Neural progenitor cell (in vitro differentiated cells): Measurements from ENCODE around the gene TRIM26. TPM values are rescaled to one million over a fixed set of nuclear protein-coding genes. Genes with fewer than 3 reads are reported as not detected.
"Not testable (repeated sequence)": the region's sequence is repeated elsewhere in the genome, so short reads cannot be mapped to it uniquely, and the experiment has no call there.

ENCODE experiments used
- DNase-seq: peaks from one replicate; pipeline ENCODE4 v3.0.0-alpha.2; 2016; ENCODE audit warnings: low spot score
- H2AFZ ChIP-seq: fragments of 200-600 bp; sonication (generic); replicated peaks from 2 replicates; pipeline ENCODE4 v1.6.1; 2016; ENCODE audit warnings: antibody characterized with exemption
- H3F3A ChIP-seq: fragments of 200-600 bp; sonication (generic); 2 replicates; pipeline ENCODE4 v1.6.1; 2016; ENCODE audit warnings: antibody characterized with exemption, low read depth
- H3K27ac ChIP-seq: fragments of 200-600 bp; sonication (generic); 2 replicates; pipeline ENCODE4 v1.5.1; 2016; ENCODE audit warnings: mild to moderate bottlenecking
- H3K27me3 ChIP-seq: fragments of 200-600 bp; sonication (generic); 2 replicates; pipeline ENCODE4 v1.6.1; 2016; ENCODE audit warnings: mild to moderate bottlenecking, moderate library complexity
- H3K36me3 ChIP-seq: fragments of 200-600 bp; sonication (generic); 2 replicates; pipeline ENCODE4 v1.5.1; 2016
- H3K4me1 ChIP-seq: fragments of 200-600 bp; sonication (generic); 2 replicates; pipeline ENCODE4 v1.6.1; 2016; ENCODE audit warnings: mixed run types
- H3K4me2 ChIP-seq: fragments of 200-600 bp; sonication (generic); 2 replicates; pipeline ENCODE4 v1.6.1; 2016
- H3K4me3 ChIP-seq: fragments of 200-600 bp; sonication (generic); 2 replicates; pipeline ENCODE4 v1.5.1; 2016
- H3K79me2 ChIP-seq: fragments of 200-600 bp; sonication (generic); 2 replicates; pipeline ENCODE4 v1.6.1; 2016; ENCODE audit warnings: low read depth
- H3K9ac ChIP-seq: fragments of 200-600 bp; sonication (generic); 2 replicates; pipeline ENCODE4 v1.6.1; 2016
- H3K9me3 ChIP-seq: fragments of 200-600 bp; sonication (generic); 2 replicates; pipeline ENCODE4 v1.5.1; 2016; ENCODE audit warnings: low read depth
- H4K20me1 ChIP-seq: fragments of 200-600 bp; sonication (generic); 2 replicates; pipeline ENCODE4 v1.6.1; 2016; ENCODE audit warnings: low read depth
- H3K27ac Mint-ChIP-seq: 3 replicates; pipeline ENCODE4 v1.8.0; 2021; ENCODE audit warnings: mixed read lengths
- H3K27me3 Mint-ChIP-seq: 2 replicates; pipeline ENCODE4 v1.8.0; 2022; ENCODE audit warnings: low read depth, mild to moderate bottlenecking, inconsistent platforms, moderate library complexity, mixed read lengths; ENCODE audit not compliant: insufficient read depth
- H3K36me3 Mint-ChIP-seq: 3 replicates; pipeline ENCODE4 v1.8.0; 2021; ENCODE audit warnings: mixed read lengths
- H3K4me1 Mint-ChIP-seq: 3 replicates; pipeline ENCODE4 v1.8.0; 2021; ENCODE audit warnings: mixed read lengths
- H3K4me3 Mint-ChIP-seq: 3 replicates; pipeline ENCODE4 v1.8.0; 2021; ENCODE audit warnings: mild to moderate bottlenecking, moderate library complexity, mixed read lengths
- H3K9me3 Mint-ChIP-seq: 3 replicates; pipeline ENCODE4 v1.8.0; 2020; ENCODE audit warnings: mixed read lengths
- EZH2 ChIP-seq: fragments of 200-600 bp; sonication (generic); IDR thresholded peaks from 2 replicates; pipeline ENCODE4 v1.6.1; 2017; ENCODE audit warnings: antibody characterized with exemption, mild to moderate bottlenecking, moderate library complexity
- EZH2phosphoT487 ChIP-seq: fragments of 200-600 bp; sonication (generic); IDR thresholded peaks from 2 replicates; pipeline ENCODE4 v1.6.1; 2017; ENCODE audit warnings: antibody characterized with exemption
- total RNA-seq: library from RNA; depleted of rRNA; stranded (reverse); fragments of >200 nt; gene quantifications from 2 replicates; pipeline ENCODE4 v1.2.3, GENCODE V29; 2015; ENCODE audit warnings: low replicate concordance
- TF ChIP-seq, protein P1 (sequence below): fragments of 200-600 bp; sonication (generic); IDR thresholded peaks from 2 replicates; pipeline ENCODE4 v1.5.1; 2017; ENCODE audit warnings: antibody characterized with exemption, mild to moderate bottlenecking

The TRIM26 gene
- total RNA-seq, 1 donor from 2014 or later: 8.3 TPM

DNA sequence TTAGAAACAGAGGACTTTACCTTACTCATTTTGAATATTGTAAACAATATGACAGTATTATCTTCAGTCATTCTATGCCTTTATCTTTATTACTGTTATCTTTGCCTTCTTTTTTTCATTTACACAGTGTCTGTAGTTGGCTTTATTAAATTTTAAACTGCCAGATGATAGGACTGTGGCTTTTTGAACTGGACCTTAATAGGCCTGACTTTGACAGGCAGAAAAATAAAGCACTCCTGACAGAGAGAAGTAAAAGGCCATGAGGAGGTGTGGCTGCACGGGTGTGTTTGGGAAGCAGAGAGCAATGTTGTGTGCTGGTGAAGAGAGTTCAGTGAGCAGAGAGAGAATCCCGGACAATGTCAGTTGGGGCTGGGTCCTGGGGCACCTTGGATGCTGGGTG, 69.4 kb downstream of the TRIM26 start:
- H3K4me1 Mint-ChIP-seq: no peaks in the 10 kb centered on the region
- Histone ChIP-seq H3K27ac (no peak overlapping the region), H4K20me1 (no peaks in the 10 kb centered on the region), H3F3A (no peaks in the 10 kb centered on the region), H3K79me2 (no peaks in the 10 kb centered on the region), H2AFZ (no peak overlapping the region), H3K36me3 (no peaks in the 10 kb centered on the region), H3K27me3 (peaks cover 41% of the 10 kb centered on the region), H3K4me1 (no peaks in the 10 kb centered on the region), H3K9me3 (no peaks in the 10 kb centered on the region), H3K9ac (no peak overlapping the region), H3K4me3 (no peak overlapping the region), H3K4me2 (no peak overlapping the region)
- no peaks in the 10 kb centered on the region for H3K36me3 Mint-ChIP-seq
- no peak overlapping the region for H3K4me3 Mint-ChIP-seq
- H3K27ac Mint-ChIP-seq: no peak overlapping the region
- H3K9me3 Mint-ChIP-seq: no peaks in the 10 kb centered on the region
- TF ChIP-seq EZH2: no peak
- TF ChIP-seq, protein P1, sequence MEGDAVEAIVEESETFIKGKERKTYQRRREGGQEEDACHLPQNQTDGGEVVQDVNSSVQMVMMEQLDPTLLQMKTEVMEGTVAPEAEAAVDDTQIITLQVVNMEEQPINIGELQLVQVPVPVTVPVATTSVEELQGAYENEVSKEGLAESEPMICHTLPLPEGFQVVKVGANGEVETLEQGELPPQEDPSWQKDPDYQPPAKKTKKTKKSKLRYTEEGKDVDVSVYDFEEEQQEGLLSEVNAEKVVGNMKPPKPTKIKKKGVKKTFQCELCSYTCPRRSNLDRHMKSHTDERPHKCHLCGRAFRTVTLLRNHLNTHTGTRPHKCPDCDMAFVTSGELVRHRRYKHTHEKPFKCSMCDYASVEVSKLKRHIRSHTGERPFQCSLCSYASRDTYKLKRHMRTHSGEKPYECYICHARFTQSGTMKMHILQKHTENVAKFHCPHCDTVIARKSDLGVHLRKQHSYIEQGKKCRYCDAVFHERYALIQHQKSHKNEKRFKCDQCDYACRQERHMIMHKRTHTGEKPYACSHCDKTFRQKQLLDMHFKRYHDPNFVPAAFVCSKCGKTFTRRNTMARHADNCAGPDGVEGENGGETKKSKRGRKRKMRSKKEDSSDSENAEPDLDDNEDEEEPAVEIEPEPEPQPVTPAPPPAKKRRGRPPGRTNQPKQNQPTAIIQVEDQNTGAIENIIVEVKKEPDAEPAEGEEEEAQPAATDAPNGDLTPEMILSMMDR: no peak
- TF ChIP-seq EZH2phosphoT487: no peak
- H3K27me3 Mint-ChIP-seq: peaks cover 10% of the 10 kb centered on the region
- no peak for DNase-seq

DNA sequence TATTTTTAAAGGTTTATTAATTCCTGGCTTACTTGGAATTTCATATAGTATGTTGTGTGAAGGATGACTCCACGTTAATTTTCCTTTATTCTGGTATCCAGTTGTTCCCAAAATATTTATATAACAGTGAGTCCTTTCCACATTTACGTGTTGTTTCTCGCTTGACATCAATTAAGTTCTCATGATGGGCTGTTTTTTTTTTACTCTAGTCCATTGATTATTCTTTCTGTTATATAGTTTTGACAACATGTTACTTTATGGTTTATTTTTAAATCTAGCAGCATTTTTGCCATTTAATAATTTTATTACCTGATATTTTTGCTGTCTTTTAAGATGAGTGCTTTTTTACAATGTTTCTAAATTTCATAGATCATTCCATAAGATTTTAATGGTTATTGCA, 70.5 kb downstream of the TRIM26 start:
- no peaks in the 10 kb centered on the region for H3K36me3 ChIP-seq
- no peak overlapping the region for H3K27ac ChIP-seq
- peaks cover 52% of the 10 kb centered on the region for H3K27me3 ChIP-seq
- no peak overlapping the region for H3K27ac Mint-ChIP-seq
- H3K9me3 ChIP-seq: no peaks in the 10 kb centered on the region
- H2AFZ ChIP-seq: no peak overlapping the region
- TF ChIP-seq EZH2: no peak
- TF ChIP-seq, protein P1: no peak
- TF ChIP-seq EZH2phosphoT487: no peak
- DNase-seq: no peak
- no peaks in the 10 kb centered on the region for H3K79me2 ChIP-seq
- no peaks in the 10 kb centered on the region for H3K9me3 Mint-ChIP-seq
- H3K4me1 ChIP-seq: no peaks in the 10 kb centered on the region
- H3K4me3 ChIP-seq: no peak overlapping the region
- no peak overlapping the region for H3K9ac ChIP-seq
- no peaks in the 10 kb centered on the region for H4K20me1 ChIP-seq
- H3K27me3 Mint-ChIP-seq: peaks cover 10% of the 10 kb centered on the region
- no peaks in the 10 kb centered on the region for H3K4me1 Mint-ChIP-seq
- H3K36me3 Mint-ChIP-seq: no peaks in the 10 kb centered on the region
- no peak overlapping the region for H3K4me3 Mint-ChIP-seq
- H3K4me2 ChIP-seq: no peak overlapping the region
- no peaks in the 10 kb centered on the region for H3F3A ChIP-seq

DNA sequence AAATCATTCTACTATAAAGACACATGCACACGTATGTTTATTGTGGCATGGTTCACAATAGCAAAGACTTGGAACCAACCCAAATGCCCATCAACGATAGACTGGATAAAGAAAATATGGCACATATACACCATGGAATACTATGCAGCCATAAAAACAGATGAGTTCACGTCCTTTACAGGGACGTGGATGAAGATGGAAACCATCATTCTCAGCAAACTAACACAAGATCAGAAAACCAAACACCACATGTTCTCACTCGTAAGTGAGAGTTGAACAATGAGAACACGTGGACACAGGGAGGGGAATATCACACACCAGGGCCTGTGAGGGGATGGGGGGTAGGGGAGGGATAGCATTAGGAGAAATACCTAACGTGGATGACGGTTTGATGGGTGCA, 73.0 kb downstream of the TRIM26 start:
- not testable (repeated sequence) for H3K9me3 ChIP-seq, DNase-seq, H3K27ac Mint-ChIP-seq, H3K4me2 ChIP-seq, H3K9me3 Mint-ChIP-seq, H3K27ac ChIP-seq, H3K9ac ChIP-seq, H3K4me1 Mint-ChIP-seq, H3K79me2 ChIP-seq, H3K36me3 Mint-ChIP-seq, H2AFZ ChIP-seq, H3F3A ChIP-seq, H3K4me1 ChIP-seq, H3K36me3 ChIP-seq, H3K4me3 ChIP-seq, H4K20me1 ChIP-seq, H3K4me3 Mint-ChIP-seq
- H3K27me3 ChIP-seq: peaks cover 54% of the 10 kb centered on the region
- peaks cover 15% of the 10 kb centered on the region for H3K27me3 Mint-ChIP-seq

DNA sequence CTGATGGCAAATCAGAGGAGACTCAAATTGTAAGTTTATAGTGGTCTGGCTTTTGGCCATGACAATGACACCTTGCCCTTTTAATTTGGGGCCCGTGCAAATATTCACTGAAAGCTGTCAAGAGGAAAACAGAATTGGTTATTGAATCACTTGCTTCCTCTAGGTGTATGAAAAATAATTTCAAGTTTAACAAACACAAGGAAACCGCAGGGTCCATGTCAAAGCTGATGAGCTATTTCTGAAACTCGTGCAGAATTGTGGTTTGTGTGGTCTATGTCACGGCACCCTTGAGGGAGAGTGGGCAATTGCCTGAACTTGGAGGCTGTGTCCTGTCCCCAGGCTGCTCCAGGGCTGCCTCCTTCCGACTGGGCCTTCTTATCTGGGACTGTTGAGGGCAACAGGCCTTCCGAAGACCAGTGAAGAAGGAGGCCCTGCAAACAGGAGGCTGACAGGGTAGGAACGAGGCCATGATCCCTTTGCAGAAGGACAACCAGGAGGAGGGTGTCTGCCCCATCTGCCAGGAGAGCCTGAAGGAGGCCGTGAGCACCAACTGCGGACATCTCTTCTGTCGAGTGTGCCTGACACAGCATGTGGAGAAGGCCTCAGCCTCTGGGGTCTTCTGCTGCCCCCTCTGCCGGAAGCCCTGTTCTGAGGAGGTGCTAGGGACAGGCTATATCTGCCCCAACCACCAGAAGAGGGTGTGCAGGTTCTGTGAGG, 76.5 kb downstream of the TRIM26 start:
- H3F3A ChIP-seq: no peaks in the 10 kb centered on the region
- H3K27ac Mint-ChIP-seq: no peak overlapping the region
- no peak for DNase-seq
- peaks cover 64% of the 10 kb centered on the region for H3K27me3 ChIP-seq
- no peaks in the 10 kb centered on the region for H3K9me3 Mint-ChIP-seq
- H3K4me1 ChIP-seq: no peaks in the 10 kb centered on the region
- peaks cover 11% of the 10 kb centered on the region for H3K27me3 Mint-ChIP-seq
- no peaks in the 10 kb centered on the region for H3K79me2 ChIP-seq
- H3K36me3 ChIP-seq: no peaks in the 10 kb centered on the region
- no peaks in the 10 kb centered on the region for H4K20me1 ChIP-seq
- H3K9me3 ChIP-seq: no peaks in the 10 kb centered on the region
- H3K9ac ChIP-seq: no peak overlapping the region
- no peaks in the 10 kb centered on the region for H3K4me1 Mint-ChIP-seq
- no peak overlapping the region for H3K4me2 ChIP-seq
- H3K27ac ChIP-seq: no peak overlapping the region
- no peak overlapping the region for H2AFZ ChIP-seq
- no peak for TF ChIP-seq EZH2
- TF ChIP-seq EZH2phosphoT487: no peak
- TF ChIP-seq, protein P1: no peak
- H3K36me3 Mint-ChIP-seq: no peaks in the 10 kb centered on the region
- H3K4me3 ChIP-seq: no peak overlapping the region
- no peak overlapping the region for H3K4me3 Mint-ChIP-seq
